OCI-M2 (cell line): ENCODE results near the gene HELB.

ENCODE experiments used
- DNase-seq: peaks from one replicate; lab custom pipeline; 2025; ENCODE audit not compliant: unreplicated experiment; lab: John Stamatoyannopoulos, UW

Gene HELB

GRCh38 chr12:66359300-66359699 lies 57.0 kb downstream of the HELB start:
- no peak for DNase-seq

DNA sequence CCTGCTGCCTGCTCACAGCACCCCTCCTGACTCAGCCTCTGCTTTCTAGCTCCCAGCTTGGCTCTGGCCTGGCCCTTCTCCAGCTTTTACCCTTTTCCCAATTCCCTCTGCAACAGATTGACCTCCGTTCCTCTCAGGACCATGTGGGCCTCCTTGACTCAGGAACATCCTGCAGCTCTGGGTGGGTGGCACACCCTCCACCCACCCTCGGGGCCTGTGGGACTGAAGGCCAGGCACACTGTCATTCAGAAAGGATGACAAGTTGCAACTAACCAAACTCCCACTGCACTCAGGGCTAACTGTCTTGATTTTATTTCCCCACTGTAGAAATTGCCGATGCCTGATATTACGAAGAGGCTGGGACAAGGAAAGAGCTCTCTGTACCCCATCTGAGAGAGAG lies 59.4 kb downstream of the HELB start:
- no peak for DNase-seq

GRCh38 chr12:66365718-66366490 lies 63.6 kb downstream of the HELB start:
- no peak for DNase-seq

DNA sequence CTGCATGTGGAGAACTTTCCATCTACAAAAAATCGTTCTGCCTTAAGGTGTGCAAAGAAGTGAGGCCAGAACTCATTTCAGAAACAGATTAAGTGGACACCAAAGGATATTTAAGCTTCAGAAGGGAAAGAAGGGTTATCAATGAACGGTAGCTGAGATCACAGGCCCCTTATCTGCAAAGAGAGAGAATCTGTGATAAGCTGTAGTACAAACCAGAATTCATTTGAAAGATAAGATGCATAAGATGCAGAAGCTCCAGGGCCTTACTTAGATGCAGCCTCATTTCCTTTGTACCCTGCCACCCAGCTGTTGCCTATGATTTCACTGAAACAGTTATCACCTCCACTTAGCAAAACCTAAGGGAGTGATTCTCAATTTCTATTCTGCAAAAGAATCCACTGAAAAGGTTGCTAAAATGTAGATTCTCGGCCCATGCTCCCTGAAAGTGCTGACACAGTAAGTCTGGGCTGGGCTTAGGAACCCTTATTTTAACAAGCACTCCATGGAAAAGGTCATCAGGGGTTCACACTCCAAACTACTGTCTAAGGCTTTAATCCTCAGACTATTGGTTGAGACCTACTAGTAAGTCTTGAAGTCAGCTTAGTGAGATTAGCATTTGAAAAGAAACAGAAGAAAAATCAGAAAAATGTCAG lies 64.8 kb downstream of the HELB start:
- no peak for DNase-seq

- DNase-seq: no peak
Measured at GRCh38 chr12:66371982-66372381, 69.7 kb downstream of the HELB start.

GRCh38 chr12:66375560-66375959 lies 73.3 kb downstream of the HELB start:
- no peak for DNase-seq

DNA sequence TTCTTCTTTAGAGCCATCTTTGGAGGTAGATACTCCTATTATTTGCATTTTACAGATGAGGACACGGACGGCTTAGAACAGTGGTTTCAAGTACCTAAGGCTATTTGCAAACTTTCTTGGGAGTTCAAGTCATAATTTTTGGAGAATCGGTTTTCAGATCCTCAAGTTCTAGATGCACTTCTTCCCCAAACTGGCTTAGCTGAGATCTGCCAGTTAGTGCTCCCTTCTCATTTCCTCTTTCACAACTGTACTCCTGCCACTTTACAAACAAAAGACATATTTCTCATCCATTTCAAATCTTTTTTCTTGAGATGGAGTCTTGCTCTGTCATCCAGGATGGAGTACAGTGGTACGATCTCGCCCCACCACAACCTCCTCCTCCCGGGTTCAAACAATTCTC lies 77.3 kb downstream of the HELB start:
- no peak for DNase-seq

- no peak for DNase-seq
Measured at GRCh38 chr12:66380769-66381535, 78.7 kb downstream of the HELB start.

GRCh38 chr12:66387117-66387516 lies 84.8 kb downstream of the HELB start:
- DNase-seq: no peak
